GM12801 (cell line): ENCODE measurements around the gene CT47B1.

Source experiments
- CTCF ChIP-seq: IDR thresholded peaks from one replicate; pipeline ENCODE4 v1.5.1; 2011; ENCODE audit warnings: control low read depth; ENCODE audit not compliant: insufficient read length; ENCODE audit errors: extremely low read depth

The CT47B1 gene

GRCh38 chrX:120823556-120823955 is 52.1 kb downstream of the CT47B1 start:
- TF ChIP-seq CTCF, result no peak
